GM18873 (cell line): Measurements from ENCODE around the gene FNDC4.
"Not testable (repeated sequence)": the region's sequence is repeated elsewhere in the genome, so short reads cannot be mapped to it uniquely, and the experiment has no call there.

ENCODE experiments used
- ATAC-seq: cut with Tn5 transposase; IDR thresholded peaks from one replicate; pipeline ENCODE4 v1.9.1; 2021; ENCODE audit warnings: mild to moderate bottlenecking, moderate library complexity, moderate number of reproducible peaks; ENCODE audit not compliant: unreplicated experiment, low FRiP score

FNDC4 gene

GRCh38 chr2:27494944-27495554 is at the start of gene FNDC4:
Gene FNDC4 (minus strand): TSS chr2:27495200. CDS start chr2:27494679, 521 bp downstream.
- no peak for ATAC-seq

GRCh38 chr2:27544143-27544821 is 49.3 kb upstream of the FNDC4 start:
- ATAC-seq: no peak

- ATAC-seq: not testable (repeated sequence)
These were observed 44.6 kb upstream of the FNDC4 start for GRCh38 chr2:27539649-27540048.

- not testable (repeated sequence) for ATAC-seq
These were observed 43.9 kb upstream of the FNDC4 start for GRCh38 chr2:27538839-27539450.

GRCh38 chr2:27537287-27537686 is 42.3 kb upstream of the FNDC4 start:
- no peak for ATAC-seq

GRCh38 chr2:27531983-27532382 is 37.0 kb upstream of the FNDC4 start:
- no peak for ATAC-seq

GRCh38 chr2:27527182-27527581 is 32.2 kb upstream of the FNDC4 start:
- no peak for ATAC-seq

- ATAC-seq: no peak
These were observed 27.5 kb upstream of the FNDC4 start for GRCh38 chr2:27522400-27522945.

GRCh38 chr2:27520316-27520715 is 25.3 kb upstream of the FNDC4 start:
- ATAC-seq: no peak

- ATAC-seq: no peak
These were observed 23.7 kb upstream of the FNDC4 start for GRCh38 chr2:27518782-27519113.

- ATAC-seq: no peak
These were observed 23.2 kb upstream of the FNDC4 start for GRCh38 chr2:27518113-27518781.

- no peak for ATAC-seq
These were observed 14.3 kb upstream of the FNDC4 start for GRCh38 chr2:27509326-27509725.

- no peak for ATAC-seq
These were observed 12.3 kb upstream of the FNDC4 start for GRCh38 chr2:27507293-27507692.

GRCh38 chr2:27506587-27506986 is 11.6 kb upstream of the FNDC4 start:
- ATAC-seq: no peak

GRCh38 chr2:27502142-27502541 is 7.1 kb upstream of the FNDC4 start:
- no peak for ATAC-seq

GRCh38 chr2:27501042-27501441 is 6.0 kb upstream of the FNDC4 start:
- no peak for ATAC-seq

- ATAC-seq: no peak
These were observed 4.0 kb upstream of the FNDC4 start for GRCh38 chr2:27498975-27499374.

- no peak for ATAC-seq
These were observed 2.3 kb upstream of the FNDC4 start for GRCh38 chr2:27497288-27497627.

GRCh38 chr2:27496357-27497287 is 1.6 kb upstream of the FNDC4 start, which contains the start of gene GCKR:
Gene GCKR (plus strand): TSS chr2:27496839. CDS start chr2:27496905, 66 bp downstream.
- no peak for ATAC-seq

- ATAC-seq: no peak
These were observed 898 bp upstream of the FNDC4 start for GRCh38 chr2:27495840-27496356.
